Mesodermal cell (in vitro differentiated cells): Measurements from ENCODE around the gene SCN1B.
"Not testable (repeated sequence)": the region's sequence is repeated elsewhere in the genome, so short reads cannot be mapped to it uniquely, and the experiment has no call there.

Source experiments
- H3K27ac ChIP-seq: 2 replicates; pipeline ENCODE4 v1.7.0; 2013; ENCODE audit warnings: mild to moderate bottlenecking, low read depth, low read length, moderate library complexity; ENCODE audit not compliant: severe bottlenecking
- H3K36me3 ChIP-seq: 2 replicates; pipeline ENCODE4 v1.7.1; 2013; ENCODE audit warnings: mild to moderate bottlenecking, low read length, moderate library complexity; ENCODE audit not compliant: control insufficient read depth, insufficient read depth
- H3K4me1 ChIP-seq: one replicate; pipeline ENCODE4 v1.7.1; 2013; ENCODE audit warnings: mild to moderate bottlenecking, low read length; ENCODE audit not compliant: insufficient read depth, control insufficient read depth, poor library complexity, severe bottlenecking
- H3K4me3 ChIP-seq: 2 replicates; pipeline ENCODE4 v1.7.0; 2013; ENCODE audit warnings: low read length, control low read depth, mild to moderate bottlenecking; ENCODE audit not compliant: insufficient read depth, poor library complexity, severe bottlenecking; ENCODE audit errors: extremely low read depth
- H3K9me3 ChIP-seq: 2 replicates; pipeline ENCODE4 v1.7.1; 2013; ENCODE audit warnings: mild to moderate bottlenecking, low read length, moderate library complexity; ENCODE audit not compliant: control insufficient read depth
- WGBS, 2 experiments: methylation state at CpG; one replicate each; pipeline ENCODE4 v1.1.5; 2013; ENCODE audit warnings: missing lambda C conversion rate in 2 of 2; ENCODE audit not compliant: insufficient coverage in 2 of 2; 5-methylcytosine and 5-hydroxymethylcytosine counted together

The SCN1B gene

GRCh38 chr19:34994286-34994642, 36.0 kb upstream of the SCN1B start:
- H3K9me3 ChIP-seq: no peaks in the 10 kb centered on the region
- no peak overlapping the region for H3K27ac ChIP-seq

GRCh38 chr19:34994643-34995541, 35.4 kb upstream of the SCN1B start:
- WGBS, 2 experiments: 93 to 95% methylated on average over 11 to 16 of the region's 17 CpGs
- Histone ChIP-seq H3K9me3 (no peaks in the 10 kb centered on the region), H3K4me3 (no peak overlapping the region), H3K27ac (no peak overlapping the region), H3K4me1 (peaks cover 17% of the 10 kb centered on the region), H3K36me3 (no peaks in the 10 kb centered on the region)

More at GRCh38 chr19:34994286-34994642, 36.0 kb upstream of the SCN1B start:
- Histone ChIP-seq H3K4me3 (no peak overlapping the region), H3K36me3 (no peaks in the 10 kb centered on the region), H3K4me1 (peaks cover 14% of the 10 kb centered on the region)
- WGBS, 2 experiments: 88 to 93% methylated on average over 4 to 7 of the region's 9 CpGs

DNA sequence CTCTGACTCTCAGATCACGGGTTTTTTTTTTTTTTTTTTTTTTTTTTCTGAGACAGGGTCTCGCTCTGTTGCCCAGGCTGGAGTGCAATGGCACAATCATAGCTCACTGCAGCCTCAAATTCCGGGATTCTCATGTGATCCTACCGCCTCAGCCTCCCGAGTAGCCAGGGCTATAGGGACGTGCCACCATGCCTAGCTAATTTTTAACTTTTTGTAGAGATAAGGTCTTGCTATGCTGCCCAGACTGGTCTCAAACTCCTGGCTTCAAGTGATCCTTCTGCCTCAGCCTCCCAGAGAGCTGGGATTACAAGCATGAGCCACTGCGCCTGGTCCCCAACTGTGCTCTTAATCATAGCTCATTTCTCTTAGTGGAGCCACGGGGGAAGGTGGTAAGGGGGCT, 34.7 kb upstream of the SCN1B start:
- Histone ChIP-seq H3K36me3 (no peaks in the 10 kb centered on the region), H3K4me1 (peaks cover 17% of the 10 kb centered on the region), H3K9me3 (no peaks in the 10 kb centered on the region), H3K27ac (no peak overlapping the region), H3K4me3 (no peak overlapping the region)
- WGBS, 2 experiments: 94 to 100% methylated on average over 4 to 7 of the region's 8 CpGs

DNA sequence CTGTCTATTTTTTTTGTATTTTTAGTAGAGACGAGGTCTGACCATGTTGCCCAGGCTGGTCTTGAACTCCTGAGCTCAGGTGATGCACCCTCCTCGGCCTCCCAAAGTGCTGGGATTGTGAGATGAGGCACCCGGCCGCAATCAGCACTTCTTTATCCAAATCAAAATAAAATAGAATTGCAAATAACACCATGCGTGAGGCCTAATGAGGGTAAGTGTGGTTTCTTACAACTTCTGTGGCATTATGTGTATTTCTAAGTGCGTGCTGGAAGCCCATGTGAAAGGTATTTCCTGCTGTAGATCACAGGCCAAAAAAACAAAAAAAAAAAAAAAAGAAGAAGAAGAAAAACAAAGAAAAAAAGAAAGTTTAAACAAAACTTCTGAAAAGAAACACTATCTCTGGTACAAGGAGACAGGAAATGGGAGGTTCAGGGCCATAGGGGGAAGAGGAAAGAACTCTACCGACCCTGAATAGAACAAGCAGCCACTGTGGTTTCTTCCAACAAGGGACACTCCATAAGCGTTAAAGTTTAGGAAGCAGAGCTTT, 33.1 kb upstream of the SCN1B start:
- peaks cover 4% of the 10 kb centered on the region for H3K36me3 ChIP-seq
- 59 to 87% methylated on average over 2 to 4 of the region's 8 CpGs for WGBS, 2 experiments
- H3K4me3 ChIP-seq: no peak overlapping the region
- H3K9me3 ChIP-seq: no peaks in the 10 kb centered on the region
- peaks cover 17% of the 10 kb centered on the region for H3K4me1 ChIP-seq
- no peak overlapping the region for H3K27ac ChIP-seq

- not testable (repeated sequence) for H3K9me3 ChIP-seq, H3K36me3 ChIP-seq, H3K27ac ChIP-seq, H3K4me3 ChIP-seq
- WGBS, 2 experiments: 92 to 94% methylated on average over 2 of the region's 7 CpGs
- H3K4me1 ChIP-seq: peaks cover 17% of the 10 kb centered on the region
Observed at GRCh38 chr19:34998224-34998623, 32.0 kb upstream of the SCN1B start.

DNA sequence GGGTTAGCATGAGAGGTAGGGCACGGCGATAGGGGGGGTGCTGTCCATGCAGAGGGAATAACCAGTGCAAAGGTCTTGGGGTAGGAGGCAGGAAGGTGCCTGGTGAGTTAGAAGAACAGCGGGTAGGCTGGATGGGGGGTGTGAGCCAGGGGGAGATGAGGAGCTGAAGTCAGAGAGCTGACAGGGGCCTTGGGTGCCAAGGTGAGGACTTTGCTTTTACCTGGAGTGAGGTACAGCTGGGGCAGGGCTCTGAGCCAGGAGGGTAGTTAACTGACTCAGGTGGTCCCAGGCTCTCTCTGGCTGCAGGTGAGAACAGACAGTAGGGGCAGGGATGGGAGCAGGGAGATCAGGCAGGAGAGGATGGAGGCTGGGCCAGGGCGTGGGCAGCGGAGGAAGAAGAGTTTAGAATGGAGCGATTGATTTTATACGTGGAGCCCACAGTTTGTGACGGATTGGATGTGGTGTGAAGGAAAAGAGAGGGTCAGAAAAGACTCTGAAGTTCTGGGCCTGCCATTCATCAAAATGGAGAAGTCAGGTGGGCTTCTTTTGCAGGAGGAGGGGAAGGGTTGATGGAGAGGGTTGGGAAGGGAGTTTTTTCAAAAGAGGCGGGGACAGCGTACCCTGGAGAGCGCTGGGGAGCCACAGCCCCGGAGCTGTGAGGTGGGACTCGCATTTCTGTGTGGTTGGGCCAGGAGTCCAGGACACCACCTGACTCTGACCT, 31.3 kb upstream of the SCN1B start:
- H3K36me3 ChIP-seq: peaks cover 8% of the 10 kb centered on the region
- peak overlapping the region; percentile 72 for H3K4me3 ChIP-seq
- peaks cover 21% of the 10 kb centered on the region for H3K4me1 ChIP-seq
- H3K9me3 ChIP-seq: no peaks in the 10 kb centered on the region
- H3K27ac ChIP-seq: peak overlapping the region; percentile 89
- 45 to 53% methylated on average over 6 to 13 of the region's 13 CpGs for WGBS, 2 experiments

DNA sequence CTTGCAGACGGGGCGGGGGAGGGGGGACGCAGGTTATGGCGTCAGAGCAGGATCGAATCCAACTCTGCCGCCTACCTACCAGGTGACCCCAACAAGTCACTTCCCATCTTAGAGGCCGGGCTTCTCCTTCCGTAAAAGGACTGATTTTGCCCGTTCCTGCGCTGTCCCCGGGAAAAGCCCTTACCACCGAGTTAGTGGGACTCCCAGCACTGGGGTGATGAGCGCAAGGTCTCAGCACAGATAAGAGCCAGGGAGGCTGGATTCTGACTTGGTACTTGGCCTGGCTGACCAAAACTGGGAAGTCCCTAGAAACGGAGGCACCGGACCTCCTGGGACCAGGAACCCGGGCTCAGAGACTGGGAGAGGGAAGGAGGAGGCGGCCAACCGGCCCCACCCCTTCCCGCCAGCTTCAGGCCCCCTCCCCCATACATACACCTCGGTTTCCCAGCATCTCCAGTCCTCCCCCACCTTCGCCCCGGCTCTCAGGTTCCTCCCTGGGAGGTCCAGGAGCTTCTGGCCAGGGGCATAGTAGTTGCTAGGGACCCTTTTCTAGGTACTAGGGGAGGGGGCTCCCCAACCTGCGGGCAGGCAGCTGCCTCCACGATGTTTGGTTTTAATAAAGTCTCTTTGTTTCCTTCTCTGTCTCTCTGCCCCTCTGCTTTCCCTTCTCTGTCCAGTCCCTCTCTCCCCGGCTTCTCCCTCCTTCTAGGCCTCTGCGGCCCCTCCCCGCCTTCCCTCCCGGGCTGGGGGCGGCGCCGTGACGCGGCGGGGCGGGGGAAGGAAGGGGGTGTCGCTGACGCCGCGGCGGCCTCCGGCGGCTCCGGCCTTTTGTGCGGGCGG, 30.6 kb upstream of the SCN1B start, which contains the start of gene GRAMD1A:
Gene GRAMD1A, plus strand, starts transcription at position 826 of the 840 bp plus-strand sequence. CDS start 156 bp downstream, outside the sequence.
- peaks cover 16% of the 10 kb centered on the region for H3K36me3 ChIP-seq
- peak within 1 kb of the TSS; percentile 89 for H3K27ac ChIP-seq
- no peaks in the 10 kb centered on the region for H3K9me3 ChIP-seq
- peaks cover 21% of the 10 kb centered on the region for H3K4me1 ChIP-seq
- WGBS, 2 experiments: 3% methylated on average over 13 to 22 of the region's 45 CpGs
- peak within 1 kb of the TSS; percentile 72 for H3K4me3 ChIP-seq

- peaks cover 21% of the 10 kb centered on the region for H3K4me1 ChIP-seq
- no peaks in the 10 kb centered on the region for H3K9me3 ChIP-seq
- peak overlapping the region; percentile 89 for H3K27ac ChIP-seq
- H3K36me3 ChIP-seq: peaks cover 20% of the 10 kb centered on the region
- peak overlapping the region; percentile 72 for H3K4me3 ChIP-seq
- 0 to 1% methylated on average over 12 to 19 of the region's 37 CpGs for WGBS, 2 experiments
Observed at GRCh38 chr19:35000338-35000646, 30.0 kb upstream of the SCN1B start.

DNA sequence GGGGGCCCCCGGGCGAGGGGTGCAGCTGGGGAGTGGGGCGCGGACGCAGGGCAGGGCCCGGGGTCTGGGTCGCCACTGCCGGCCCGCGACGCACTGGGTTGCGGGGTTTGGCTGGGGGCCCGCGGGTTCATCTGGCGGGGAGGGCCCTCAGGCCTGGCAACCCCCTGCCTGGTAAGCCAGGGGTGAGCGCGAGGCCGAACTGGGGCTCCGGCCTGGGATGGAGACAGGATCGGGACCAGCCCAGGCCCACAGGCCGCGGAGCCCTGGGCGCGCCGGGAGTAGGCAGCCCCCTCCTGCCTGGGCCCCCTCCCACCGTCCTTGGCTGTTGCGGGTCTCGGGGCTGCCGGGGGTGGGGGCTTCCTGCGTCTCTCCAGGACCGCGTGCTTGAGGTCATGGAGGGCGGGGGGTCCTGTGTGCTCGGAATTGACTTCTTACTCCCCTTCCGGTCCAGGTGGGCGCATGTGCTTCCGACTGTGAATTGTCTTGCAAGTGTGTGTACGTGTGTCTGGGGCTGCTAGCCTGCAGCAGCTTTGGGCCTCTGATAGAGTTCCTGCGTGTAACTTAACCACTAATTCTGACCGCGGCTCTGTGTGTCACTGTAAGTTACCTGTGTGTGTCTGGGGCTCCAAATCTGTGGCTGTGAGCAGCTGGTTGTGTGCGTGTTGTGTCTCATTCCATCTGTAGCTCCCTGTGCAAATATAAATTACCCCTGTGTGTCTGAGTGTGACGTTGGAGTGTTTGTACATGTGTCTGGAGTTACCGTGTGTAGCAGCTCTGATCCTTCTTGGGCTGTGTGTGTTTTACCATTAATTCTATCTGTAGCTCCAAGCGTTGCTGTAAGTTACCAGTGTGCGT, 29.4 kb upstream of the SCN1B start:
- 2% methylated on average over 17 to 27 of the region's 46 CpGs for WGBS, 2 experiments
- Histone ChIP-seq H3K4me1 (peaks cover 21% of the 10 kb centered on the region), H3K36me3 (peaks cover 25% of the 10 kb centered on the region), H3K27ac (peak overlapping the region; percentile 36), H3K4me3 (peak overlapping the region; percentile 72), H3K9me3 (no peaks in the 10 kb centered on the region)
